ENCODE data around the gene MBTPS1.

Gene MBTPS1

GRCh38 chr16:84096447-84097005 lies 20.2 kb downstream of the MBTPS1 start:
- DNase-seq: no peak

- no peak for DNase-seq
Observed at GRCh38 chr16:84095466-84095865, 21.3 kb downstream of the MBTPS1 start.

GRCh38 chr16:84093879-84094270 lies 22.9 kb downstream of the MBTPS1 start:
- no peak for DNase-seq

GRCh38 chr16:84093120-84093878 lies 23.4 kb downstream of the MBTPS1 start:
- DNase-seq: no peak

GRCh38 chr16:84091460-84091859 lies 25.3 kb downstream of the MBTPS1 start:
- no peak for DNase-seq

- no peak for DNase-seq
Observed at GRCh38 chr16:84090211-84090610, 26.5 kb downstream of the MBTPS1 start.

- no peak for DNase-seq
Observed at GRCh38 chr16:84088695-84089395, 27.9 kb downstream of the MBTPS1 start.

GRCh38 chr16:84087466-84088151 lies 29.1 kb downstream of the MBTPS1 start:
- DNase-seq: no peak

GRCh38 chr16:84087001-84087400 lies 29.7 kb downstream of the MBTPS1 start:
- no peak for DNase-seq

- no peak for DNase-seq
Observed at GRCh38 chr16:84086341-84086740, 30.4 kb downstream of the MBTPS1 start.

- DNase-seq: no peak
Observed at GRCh38 chr16:84085773-84086172, 31.0 kb downstream of the MBTPS1 start.

GRCh38 chr16:84085271-84085667 lies 31.5 kb downstream of the MBTPS1 start:
- no peak for DNase-seq

- DNase-seq: no peak
Observed at GRCh38 chr16:84084570-84085270, 32.0 kb downstream of the MBTPS1 start.

- no peak for DNase-seq
Observed at GRCh38 chr16:84082835-84083569, 33.7 kb downstream of the MBTPS1 start.

GRCh38 chr16:84082110-84082509 lies 34.6 kb downstream of the MBTPS1 start:
- no peak for DNase-seq

GRCh38 chr16:84081446-84081989 lies 35.2 kb downstream of the MBTPS1 start:
- no peak for DNase-seq

GRCh38 chr16:84080813-84081212 lies 35.9 kb downstream of the MBTPS1 start:
- no peak for DNase-seq

- no peak for DNase-seq
Observed at GRCh38 chr16:84080378-84080777, 36.4 kb downstream of the MBTPS1 start.

- no peak for DNase-seq
Observed at GRCh38 chr16:84079664-84080063, 37.1 kb downstream of the MBTPS1 start.

GRCh38 chr16:84075376-84075775 lies 41.4 kb downstream of the MBTPS1 start:
- DNase-seq: no peak

GRCh38 chr16:84074721-84075120 lies 42.0 kb downstream of the MBTPS1 start:
- DNase-seq: no peak

GRCh38 chr16:84072014-84072413 lies 44.7 kb downstream of the MBTPS1 start:
- no peak for DNase-seq
